Body of pancreas (tissue), 4 donors: ENCODE measurements around the gene MTM1.

Experiments
- CTCF ChIP-seq, 7 experiments: fragments of 450-650 bp in 4 of 7; fragments of 200-600 bp in 3 of 7; sonication (generic) in 3 of 7; IDR thresholded peaks; one replicate each; pipeline ENCODE4 v1.5.1; 2016 to 2019; ENCODE audit warnings: antibody characterized with exemption in 7 of 7
- POLR2A ChIP-seq, 3 donors: fragments of 450-650 bp; IDR thresholded peaks; one replicate each; pipeline ENCODE4 v1.6.1; 2016; ENCODE audit warnings: antibody characterized with exemption in 3 of 3, mild to moderate bottlenecking in 2 of 3

- TF ChIP-seq POLR2A (IDR thresholded peaks at IDR 0.05) (no peak), CTCF (IDR thresholded peaks at IDR 0.05) (no peak)
These were observed 59.5 kb downstream of the MTM1 start for GRCh38 chrX:150627957-150628356.
